HG02884 (cell line): ENCODE data around the gene PAQR7.

ENCODE experiments used
- ATAC-seq: cut with Tn5 transposase; IDR thresholded peaks from one replicate; pipeline ENCODE4 v1.9.1; 2021; ENCODE audit warnings: mild to moderate bottlenecking, moderate library complexity; ENCODE audit not compliant: unreplicated experiment

The PAQR7 gene

GRCh38 chr1:25819491-25820246, 55.8 kb downstream of the PAQR7 start, which contains the start of gene MTFR1L:
Gene MTFR1L, plus strand, starts transcription at chr1:25819954. Its CDS starts 3,151 bp downstream, at chr1:25823105.
- ATAC-seq, result peak; percentile 75

- no peak for ATAC-seq
Measured at GRCh38 chr1:25818569-25818968, 56.9 kb downstream of the PAQR7 start.

DNA sequence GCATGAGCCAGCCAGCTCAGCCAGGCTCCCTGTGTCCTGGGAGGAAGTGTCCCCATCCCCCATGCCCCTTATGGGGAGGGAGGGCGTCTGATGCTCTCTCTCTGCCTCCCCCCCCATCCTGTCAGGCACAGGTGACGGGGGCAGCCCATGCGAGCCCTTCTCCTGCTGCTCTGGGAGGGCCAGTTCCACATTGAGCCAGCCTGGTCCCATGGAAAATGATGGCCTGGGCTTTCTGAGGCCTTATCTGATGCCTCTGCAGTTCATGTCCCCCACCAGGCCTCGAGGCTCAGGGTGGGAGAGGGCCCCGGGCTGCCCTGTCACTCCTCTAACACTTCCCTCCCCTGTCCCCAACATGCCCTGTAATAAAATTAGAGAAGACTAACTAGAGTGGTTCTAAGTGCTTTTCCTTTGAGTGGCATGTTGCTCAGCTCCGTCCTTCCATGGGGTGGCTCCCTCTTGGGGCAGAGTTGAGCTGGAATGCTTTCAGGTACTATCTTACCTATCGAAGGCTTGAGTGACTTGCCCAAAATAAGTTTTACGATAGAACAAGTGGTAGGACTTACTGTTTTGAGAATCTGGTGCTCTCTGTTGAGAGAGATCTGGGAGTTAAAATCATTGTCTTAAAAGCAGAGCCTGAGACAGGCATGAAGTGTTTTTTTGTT, 57.5 kb downstream of the PAQR7 start:
- no peak for ATAC-seq

- ATAC-seq, result no peak
Measured at GRCh38 chr1:25816112-25816718, 59.3 kb downstream of the PAQR7 start.

- no peak for ATAC-seq
Measured at GRCh38 chr1:25815208-25816111, 60.0 kb downstream of the PAQR7 start.

DNA sequence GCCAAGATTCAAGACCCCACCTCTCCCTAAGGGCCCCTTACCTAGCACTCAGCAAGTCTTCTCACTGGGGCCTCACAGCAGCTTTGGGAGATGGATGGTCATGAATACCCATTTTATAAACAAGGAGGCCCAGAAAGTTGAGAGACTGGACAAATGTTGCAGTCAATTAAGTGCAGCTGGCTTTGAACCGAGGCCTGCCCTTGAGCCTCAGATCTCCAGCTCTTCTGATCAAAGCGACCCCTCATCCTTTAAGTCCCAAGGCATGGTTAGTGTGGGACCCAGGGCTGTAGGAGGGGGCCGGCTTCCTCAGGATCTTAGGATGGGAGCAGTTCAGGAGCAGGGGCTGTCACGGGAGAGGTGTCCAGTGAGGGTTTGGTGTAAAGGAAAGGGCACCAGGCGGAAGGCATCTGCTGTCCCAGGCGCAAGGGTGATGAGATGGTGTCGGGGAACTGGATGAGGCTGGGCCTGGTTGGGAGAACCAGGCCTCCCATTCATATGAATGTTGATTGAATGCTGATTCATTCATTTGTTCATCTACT, 60.9 kb downstream of the PAQR7 start:
- ATAC-seq, result no peak

DNA sequence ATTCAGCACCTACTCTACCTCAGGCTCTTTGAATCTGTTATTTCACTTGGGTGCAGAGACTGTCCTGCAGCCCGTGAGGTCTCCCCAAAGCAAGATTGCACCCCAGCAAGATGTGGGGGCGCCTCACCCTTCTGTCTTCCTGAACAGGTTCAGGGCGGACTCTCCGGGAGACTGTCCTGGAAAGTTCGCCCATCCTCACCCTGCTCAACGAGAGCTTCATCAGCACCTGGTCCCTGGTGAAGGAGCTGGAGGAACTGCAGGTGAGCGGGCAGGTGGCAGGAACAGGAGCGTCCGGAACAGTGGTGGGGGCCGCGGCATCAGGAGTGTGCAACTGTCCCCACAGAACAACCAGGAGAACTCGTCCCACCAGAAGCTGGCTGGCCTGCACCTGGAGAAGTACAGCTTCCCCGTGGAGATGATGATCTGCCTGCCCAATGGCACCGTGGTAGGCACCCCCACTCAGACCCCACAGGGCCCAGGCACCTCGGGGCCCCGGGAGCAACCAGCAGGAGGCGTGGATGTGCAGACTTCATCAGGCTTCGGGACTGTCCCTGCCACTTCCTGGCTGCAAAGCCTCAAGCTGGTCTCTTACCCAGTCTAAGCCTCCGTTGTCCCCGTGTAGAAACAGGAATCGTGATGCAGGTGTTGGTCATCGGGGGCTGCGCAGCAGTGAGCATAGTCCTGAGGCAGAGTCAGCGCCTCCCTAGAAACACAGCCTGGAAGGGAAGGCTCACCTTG, 61.6 kb downstream of the PAQR7 start:
- ATAC-seq, result no peak

- ATAC-seq, result no peak
Measured at GRCh38 chr1:25813071-25813733, 62.3 kb downstream of the PAQR7 start.
